A549 (cell line): ENCODE results near the gene TMEM186.

Source experiments
- EP300 ChIP-seq, 2 experiments: fragments of >200 bp; sonication (Bioruptor Twin); formaldehyde crosslinking; IDR thresholded peaks; 2 replicates in 1 of 2; 3 replicates in 1 of 2; pipeline ENCODE4 v1.6.1; 2016 to 2017
- MAFK ChIP-seq: fragments of 450-650 bp; IDR thresholded peaks from 2 replicates; pipeline ENCODE4 v1.6.1; 2014; ENCODE audit not compliant: partially characterized antibody
- NFE2L2 ChIP-seq: fragments of 150-350 bp; conservative IDR thresholded peaks from 2 replicates; pipeline ENCODE4 v1.6.1; 2014; ENCODE audit warnings: low read length
- SMC3 ChIP-seq: fragments of >200 bp; sonication (Bioruptor Twin); formaldehyde crosslinking; IDR thresholded peaks from 3 replicates; pipeline ENCODE4 v1.6.1; 2018; ENCODE audit warnings: inconsistent platforms
- ZC3H11A ChIP-seq: fragments of 450-650 bp; IDR thresholded peaks from 2 replicates; pipeline ENCODE4 v1.6.1; 2014; ENCODE audit warnings: antibody characterized with exemption, mild to moderate bottlenecking
- ZSCAN20 ChIP-seq: fragments of 250-450 bp; sonication (Bioruptor Pico); IDR thresholded peaks from 2 replicates; pipeline ENCODE4 v1.8.0; 2022; ENCODE audit warnings: mild to moderate bottlenecking, moderate library complexity
- TF ChIP-seq, protein P1 (sequence below): fragments of >200 bp; sonication (Bioruptor Twin); formaldehyde crosslinking; IDR thresholded peaks from 3 replicates; pipeline ENCODE4 v1.5.1; 2016
- TF ChIP-seq, protein P2 (sequence below): fragments of 450-650 bp; IDR thresholded peaks from 2 replicates; pipeline ENCODE4 v1.6.1; 2014; ENCODE audit warnings: antibody characterized with exemption

DNA sequence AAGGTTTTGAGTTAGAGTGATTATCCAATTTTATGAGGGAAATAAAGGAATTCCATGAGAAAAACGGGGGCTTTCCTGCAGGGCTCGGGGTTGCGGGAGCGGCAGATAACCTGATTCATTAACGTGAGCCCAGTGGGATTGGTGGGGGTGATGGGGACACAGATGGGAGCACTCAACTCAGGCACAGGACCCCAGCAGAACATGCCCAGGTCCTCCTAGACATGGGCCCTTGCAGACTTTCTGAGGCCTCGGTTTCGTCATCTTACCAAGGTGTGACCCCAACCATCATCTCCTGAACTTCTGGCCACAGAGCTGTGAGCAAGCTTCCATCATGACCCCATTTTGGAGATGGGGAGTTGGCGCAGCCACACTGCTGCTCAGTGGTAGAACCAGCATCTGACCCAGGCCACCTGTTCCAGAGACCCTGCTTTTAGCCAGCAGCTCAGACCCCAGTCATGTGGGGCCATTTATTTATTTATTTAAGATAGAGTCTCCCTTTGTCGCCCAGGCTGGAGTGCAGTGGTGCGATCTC is 49.0 kb upstream of the TMEM186 start:
- TF ChIP-seq, protein P1, sequence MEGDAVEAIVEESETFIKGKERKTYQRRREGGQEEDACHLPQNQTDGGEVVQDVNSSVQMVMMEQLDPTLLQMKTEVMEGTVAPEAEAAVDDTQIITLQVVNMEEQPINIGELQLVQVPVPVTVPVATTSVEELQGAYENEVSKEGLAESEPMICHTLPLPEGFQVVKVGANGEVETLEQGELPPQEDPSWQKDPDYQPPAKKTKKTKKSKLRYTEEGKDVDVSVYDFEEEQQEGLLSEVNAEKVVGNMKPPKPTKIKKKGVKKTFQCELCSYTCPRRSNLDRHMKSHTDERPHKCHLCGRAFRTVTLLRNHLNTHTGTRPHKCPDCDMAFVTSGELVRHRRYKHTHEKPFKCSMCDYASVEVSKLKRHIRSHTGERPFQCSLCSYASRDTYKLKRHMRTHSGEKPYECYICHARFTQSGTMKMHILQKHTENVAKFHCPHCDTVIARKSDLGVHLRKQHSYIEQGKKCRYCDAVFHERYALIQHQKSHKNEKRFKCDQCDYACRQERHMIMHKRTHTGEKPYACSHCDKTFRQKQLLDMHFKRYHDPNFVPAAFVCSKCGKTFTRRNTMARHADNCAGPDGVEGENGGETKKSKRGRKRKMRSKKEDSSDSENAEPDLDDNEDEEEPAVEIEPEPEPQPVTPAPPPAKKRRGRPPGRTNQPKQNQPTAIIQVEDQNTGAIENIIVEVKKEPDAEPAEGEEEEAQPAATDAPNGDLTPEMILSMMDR, result no peak
- TF ChIP-seq, protein P2, sequence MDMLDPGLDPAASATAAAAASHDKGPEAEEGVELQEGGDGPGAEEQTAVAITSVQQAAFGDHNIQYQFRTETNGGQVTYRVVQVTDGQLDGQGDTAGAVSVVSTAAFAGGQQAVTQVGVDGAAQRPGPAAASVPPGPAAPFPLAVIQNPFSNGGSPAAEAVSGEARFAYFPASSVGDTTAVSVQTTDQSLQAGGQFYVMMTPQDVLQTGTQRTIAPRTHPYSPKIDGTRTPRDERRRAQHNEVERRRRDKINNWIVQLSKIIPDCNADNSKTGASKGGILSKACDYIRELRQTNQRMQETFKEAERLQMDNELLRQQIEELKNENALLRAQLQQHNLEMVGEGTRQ, result no peak
- TF ChIP-seq ZC3H11A (no peak), SMC3 (no peak), NFE2L2 (no peak), ZSCAN20 (CRISPR knock-in tag) (no peak), EP300 (IDR thresholded peaks at IDR 0.05) (no peak), MAFK (no peak)
